T1000 (cell line): ENCODE measurements around the gene B3GNT8.
"Not testable (repeated sequence)": the region's sequence is repeated elsewhere in the genome, so short reads cannot be mapped to it uniquely, and the experiment has no call there.

Source experiments
- DNase-seq: peaks from one replicate; lab custom pipeline; 2025; ENCODE audit warnings: mixed read lengths; lab: John Stamatoyannopoulos, UW

B3GNT8 gene

GRCh38 chr19:41386442-41386841 lies 40.7 kb downstream of the B3GNT8 start:
- no peak for DNase-seq

- DNase-seq, result no peak
Measured at GRCh38 chr19:41384351-41384750, 42.8 kb downstream of the B3GNT8 start.

- not testable (repeated sequence) for DNase-seq
Measured at GRCh38 chr19:41381536-41381935, 45.6 kb downstream of the B3GNT8 start.

- no peak for DNase-seq
Measured at GRCh38 chr19:41377977-41378709, 49.0 kb downstream of the B3GNT8 start.

- DNase-seq, result no peak
Measured at GRCh38 chr19:41376998-41377365, 50.2 kb downstream of the B3GNT8 start.

GRCh38 chr19:41376241-41376997 lies 50.8 kb downstream of the B3GNT8 start, which contains the start of gene TMEM91:
TMEM91 (plus strand) TSS chr19:41376533; CDS start chr19:41378310, 1,777 bp downstream.
- no peak for DNase-seq
